Islet of Langerhans (tissue), 1 donor: ENCODE data around the gene B3GALNT1.

ENCODE experiments used
- FAIRE-seq: peaks from one replicate; lab custom pipeline; 2011; peaks lifted over from hg19 to GRCh38; lab: Jason Lieb, UNC

B3GALNT1 gene, protein sequence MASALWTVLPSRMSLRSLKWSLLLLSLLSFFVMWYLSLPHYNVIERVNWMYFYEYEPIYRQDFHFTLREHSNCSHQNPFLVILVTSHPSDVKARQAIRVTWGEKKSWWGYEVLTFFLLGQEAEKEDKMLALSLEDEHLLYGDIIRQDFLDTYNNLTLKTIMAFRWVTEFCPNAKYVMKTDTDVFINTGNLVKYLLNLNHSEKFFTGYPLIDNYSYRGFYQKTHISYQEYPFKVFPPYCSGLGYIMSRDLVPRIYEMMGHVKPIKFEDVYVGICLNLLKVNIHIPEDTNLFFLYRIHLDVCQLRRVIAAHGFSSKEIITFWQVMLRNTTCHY

DNA sequence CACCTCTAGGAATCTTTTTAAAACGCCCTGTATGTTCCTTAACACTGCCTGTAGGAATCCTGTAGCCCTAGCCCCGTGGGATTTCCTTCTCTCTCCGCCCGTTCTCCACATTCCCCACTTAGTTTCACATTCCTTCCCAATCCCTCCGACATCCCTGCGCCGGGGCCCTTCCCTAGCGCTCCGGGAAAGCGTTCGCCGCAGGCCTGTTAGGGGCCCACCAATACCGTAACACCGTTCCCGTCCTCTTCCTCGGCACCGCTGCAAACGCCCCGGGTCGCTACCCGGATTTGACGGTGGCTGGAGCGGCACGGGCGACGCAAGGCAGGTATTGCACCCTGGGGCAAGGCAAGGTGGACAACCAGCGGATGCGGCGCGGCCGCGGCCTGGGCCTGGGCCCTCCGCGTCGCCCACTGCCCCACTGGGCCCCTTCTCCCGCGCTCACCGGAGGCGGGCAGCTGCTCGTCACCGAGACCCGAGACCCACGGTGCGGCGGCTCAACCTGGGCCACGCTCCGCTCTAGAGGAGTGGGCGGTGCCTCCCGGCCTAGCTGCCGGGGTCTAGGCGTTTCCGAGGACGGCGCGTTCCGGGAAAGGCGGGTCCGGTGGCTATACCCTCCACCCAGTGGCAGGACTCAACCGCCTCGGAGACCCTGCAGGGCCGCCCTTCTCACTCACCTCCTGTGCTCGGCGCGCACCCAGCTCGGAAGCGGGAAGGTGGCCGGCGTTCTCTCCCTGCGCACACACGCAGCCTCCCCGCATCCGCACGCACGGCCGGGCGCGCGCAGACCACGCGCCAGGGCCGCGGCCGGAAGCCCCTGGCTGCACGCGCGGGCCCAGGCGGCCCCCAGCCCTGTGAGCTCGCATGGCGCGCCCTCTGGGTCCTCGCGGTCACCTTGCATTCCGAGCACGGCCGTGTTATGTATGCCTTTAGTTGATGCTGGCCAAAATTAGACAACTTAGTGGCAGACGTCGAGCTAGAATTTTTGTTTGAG lies at the start of gene B3GALNT1:
B3GALNT1 (minus strand) TSS at position 789 of the 991 bp plus-strand sequence. CDS start 18,595 bp downstream, outside the sequence.
- no peak for FAIRE-seq

DNA sequence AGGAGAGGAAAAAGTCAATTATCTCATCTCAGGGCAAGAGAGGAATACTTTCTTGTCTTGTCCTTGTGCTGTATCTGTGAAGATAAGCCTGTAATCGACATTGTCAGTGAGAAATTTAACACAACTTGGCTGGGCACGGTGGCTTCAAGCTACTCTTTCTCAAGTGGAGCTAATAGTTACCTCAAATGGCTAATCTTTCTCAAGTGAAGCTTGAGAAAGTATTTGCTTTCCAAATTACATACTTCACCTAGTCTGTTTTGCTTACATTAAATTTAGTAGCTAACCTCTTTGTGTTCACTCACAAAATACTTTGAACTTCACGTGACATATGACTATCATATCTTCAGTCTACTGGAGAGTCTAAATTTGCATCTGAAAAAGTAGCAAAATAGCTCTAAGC lies 48.3 kb upstream of the B3GALNT1 start:
- no peak for FAIRE-seq

DNA sequence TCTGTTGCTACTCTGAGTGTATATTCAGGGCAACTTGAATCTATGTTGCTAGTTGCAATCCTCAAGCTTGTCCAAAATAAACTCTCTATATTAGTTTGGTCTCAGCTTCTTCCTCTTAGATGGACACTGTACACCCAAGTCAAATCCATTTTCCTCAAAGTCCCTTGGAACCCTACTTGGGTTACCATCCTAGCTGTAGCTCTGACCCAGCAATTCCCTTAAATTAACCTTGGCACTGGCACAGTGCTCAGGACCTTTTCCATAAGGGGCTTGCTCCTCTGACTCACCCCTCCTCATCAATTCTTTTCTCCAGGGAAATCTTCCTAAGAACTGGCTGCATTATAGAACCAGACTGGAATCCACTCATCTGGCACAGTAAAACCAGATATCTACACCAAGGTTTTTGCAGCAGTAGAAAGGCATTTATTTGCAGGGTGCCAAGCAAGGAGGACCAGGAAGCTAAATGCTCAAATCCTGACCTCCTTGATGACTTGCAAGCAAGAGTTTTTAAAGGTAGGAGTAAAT lies 44.9 kb upstream of the B3GALNT1 start:
- FAIRE-seq, result no peak

DNA sequence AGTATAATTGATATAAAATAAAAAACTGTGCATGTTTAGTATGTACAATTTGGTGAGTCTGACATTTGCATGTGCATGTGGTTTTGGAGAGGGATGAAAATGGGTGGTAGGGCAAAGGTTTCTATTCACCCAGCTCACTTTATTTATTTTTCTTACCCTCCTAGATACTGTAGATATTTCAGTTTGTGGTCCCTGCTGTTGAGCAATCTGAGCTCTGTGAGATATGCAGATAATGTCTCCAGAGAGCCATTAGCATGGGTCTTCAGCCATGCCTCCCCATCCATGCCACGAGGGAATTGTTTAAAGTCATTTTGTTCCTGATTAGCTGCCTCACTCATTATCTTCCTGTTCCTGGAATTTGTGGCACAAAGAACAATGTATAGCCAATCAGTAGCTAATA lies 44.4 kb upstream of the B3GALNT1 start:
- FAIRE-seq, result no peak

DNA sequence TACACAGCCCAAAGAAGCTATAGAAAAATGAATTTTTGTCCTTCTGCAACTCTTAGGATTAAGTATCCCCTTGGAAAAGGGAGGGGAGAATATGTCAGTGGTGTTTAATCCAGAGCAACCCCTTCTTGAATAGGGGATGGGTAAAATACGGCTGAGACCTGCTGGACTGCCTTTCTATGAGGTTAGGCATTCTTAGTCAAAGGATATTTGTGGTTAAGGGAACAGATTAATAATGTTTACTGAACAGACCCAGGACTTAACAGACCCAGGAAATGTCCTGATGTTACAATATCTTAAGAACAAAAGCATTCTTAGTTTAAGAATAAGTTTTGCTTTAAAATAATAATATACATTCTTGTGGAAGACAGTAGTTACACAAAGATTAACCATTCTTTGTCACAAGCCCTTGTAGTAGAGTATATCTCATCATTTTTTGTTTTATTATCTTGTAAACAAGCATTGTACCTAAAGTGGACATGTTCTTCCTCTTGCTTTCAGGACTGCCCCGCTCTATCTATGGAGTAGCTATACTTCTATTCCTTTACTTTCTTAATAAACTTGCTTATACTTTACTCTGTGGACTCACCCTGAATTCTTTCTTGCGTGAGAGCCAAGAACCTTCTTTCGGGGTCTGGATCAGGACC lies 43.8 kb upstream of the B3GALNT1 start:
- no peak for FAIRE-seq

DNA sequence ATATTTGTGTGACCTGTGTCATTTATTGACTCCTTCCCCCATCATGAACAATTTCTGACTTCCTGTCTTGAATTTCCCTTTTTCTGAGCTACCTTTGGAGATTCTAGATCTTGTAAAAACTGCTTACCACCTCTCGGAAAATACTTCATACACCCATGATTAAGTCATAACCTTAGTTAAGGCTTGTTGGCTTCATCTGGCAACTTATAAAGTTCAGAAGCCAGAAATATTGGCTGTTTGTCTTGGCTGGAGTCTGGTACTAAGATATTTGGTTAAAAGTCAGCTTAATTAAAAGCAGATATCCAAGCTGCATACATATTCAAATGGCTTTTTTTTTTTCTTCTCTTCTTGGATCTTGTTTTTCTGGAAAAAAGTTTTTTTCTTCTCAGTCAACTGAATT lies 37.3 kb upstream of the B3GALNT1 start:
- no peak for FAIRE-seq

DNA sequence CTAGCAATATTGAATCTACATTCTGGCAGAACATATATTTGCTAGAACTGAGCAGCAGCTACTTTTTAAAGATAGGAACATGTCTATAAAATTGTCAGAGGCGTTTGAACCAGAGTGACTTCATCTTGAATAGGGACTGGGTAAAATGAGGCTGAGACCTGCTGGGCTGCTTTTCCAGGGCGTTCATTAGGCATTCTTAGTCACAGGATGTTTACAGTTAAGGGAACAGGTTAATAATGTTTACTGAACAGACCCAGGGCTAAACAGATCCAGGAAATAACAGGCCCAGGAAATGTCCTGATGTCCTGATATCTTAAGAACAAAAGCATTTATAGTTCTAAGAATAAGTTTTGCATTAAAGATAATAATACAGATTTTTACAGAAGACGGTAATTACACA lies 34.5 kb upstream of the B3GALNT1 start:
- FAIRE-seq, result no peak

DNA sequence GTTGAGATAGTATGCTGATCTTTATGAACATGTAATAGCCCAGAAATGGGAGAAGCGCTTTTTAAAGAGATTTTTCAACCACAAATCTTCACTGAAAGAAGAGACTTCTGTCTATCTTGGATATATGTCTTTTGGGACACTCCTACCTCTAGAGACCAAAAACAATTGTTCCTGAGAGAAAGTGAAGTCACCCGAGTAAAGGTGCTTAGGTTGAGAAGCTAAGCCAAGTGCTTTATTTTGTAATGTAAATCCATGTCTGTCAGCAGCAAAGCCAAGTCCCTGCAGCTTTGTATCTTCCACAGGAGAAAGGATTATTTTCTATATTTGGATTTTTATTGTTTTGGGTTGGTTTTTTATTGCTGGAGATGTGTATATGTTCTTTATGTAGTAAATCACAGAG lies 32.1 kb upstream of the B3GALNT1 start:
- no peak for FAIRE-seq

DNA sequence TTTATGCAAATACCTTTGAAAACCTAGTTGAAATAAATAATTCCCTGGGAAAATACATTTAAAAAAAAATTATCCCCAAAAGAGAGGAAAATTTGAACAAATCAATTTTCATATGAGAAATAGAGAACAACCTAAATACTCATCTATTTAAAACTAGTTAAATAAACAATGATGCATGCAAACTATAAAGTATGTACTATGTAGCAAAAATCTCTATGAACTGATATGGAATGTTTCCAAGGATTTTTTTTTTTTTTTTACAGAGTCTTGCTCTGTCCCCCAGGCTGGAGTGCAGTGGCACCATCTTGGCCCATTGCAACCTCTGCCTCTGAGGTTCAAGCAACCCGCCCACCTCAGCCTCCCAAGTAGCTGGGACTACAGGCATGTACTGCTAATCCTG lies 27.2 kb upstream of the B3GALNT1 start:
- no peak for FAIRE-seq

DNA sequence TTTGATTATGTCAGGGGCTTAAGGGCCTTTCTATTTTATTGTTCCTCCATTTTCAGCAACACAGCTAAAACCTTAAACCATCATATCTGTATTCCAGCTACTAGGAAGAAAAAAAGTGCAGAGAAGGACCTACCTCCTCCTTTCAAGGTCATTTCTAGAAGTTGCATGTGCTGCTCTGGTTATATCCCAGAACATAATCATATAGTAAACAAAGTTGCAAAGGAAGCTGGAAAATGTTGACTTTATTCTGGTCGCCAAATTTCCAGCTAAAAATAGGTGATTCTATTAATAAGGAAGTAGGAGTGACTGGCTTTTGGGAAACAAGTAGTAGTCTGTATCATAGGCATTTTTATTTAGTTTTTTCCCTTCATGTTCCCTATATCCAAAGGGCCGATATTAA lies 21.3 kb upstream of the B3GALNT1 start:
- no peak for FAIRE-seq

DNA sequence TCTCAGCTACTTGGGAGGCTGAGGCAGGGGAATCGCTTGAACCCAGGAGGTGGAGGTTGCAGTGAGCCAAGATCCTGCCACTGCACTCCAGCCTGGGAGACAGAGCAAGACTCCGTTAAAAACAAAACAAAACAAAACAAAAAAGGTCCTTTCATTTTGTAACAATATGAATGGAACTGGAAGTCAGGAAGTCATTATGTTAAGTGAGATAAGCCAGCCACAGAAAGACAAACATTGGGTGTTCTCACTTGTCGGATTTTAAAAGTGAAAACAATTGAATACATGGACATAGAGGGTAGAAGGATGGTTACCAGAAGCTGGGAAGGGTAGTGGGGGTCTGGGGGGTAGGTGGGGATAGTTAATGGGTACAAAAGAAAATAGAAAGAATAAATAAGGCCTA lies 12.5 kb upstream of the B3GALNT1 start:
- FAIRE-seq, result no peak

DNA sequence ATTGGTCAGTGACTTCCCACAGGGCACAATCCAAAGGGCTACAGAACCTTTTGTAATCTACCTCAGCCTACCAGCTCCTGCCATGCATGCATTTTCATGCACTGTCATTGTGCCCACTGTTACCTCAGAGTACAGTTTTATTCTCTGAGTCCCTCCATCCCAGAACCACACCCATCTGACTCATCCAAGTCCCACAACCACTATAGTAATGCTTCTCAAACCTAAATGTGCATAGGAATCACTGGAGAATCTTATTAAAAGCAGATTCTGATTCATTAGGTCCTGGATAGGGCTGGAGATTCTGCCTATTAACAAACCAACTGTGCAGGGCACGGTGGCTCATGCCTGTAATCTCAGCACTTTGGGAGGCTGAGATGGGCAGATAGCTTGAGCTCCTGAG lies 3.7 kb upstream of the B3GALNT1 start:
- FAIRE-seq, result no peak

DNA sequence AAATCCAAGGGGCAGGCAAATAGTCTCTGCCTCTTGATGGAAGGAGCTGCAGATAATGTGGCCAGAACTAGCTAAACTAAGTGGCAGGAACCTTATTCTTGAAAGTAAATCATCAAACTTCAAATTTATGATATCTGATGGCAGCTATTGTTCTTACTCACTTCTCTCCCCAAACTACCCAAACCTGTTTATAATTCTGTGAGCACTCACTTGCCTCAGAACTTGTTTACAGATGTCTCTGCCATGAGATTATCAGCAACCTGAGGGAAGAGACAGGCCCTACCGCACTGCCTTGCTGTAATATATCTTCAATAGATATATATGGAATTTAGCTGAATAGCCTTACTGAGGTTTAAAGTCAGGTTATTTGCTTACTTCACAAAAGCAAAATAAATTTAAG lies 2.2 kb upstream of the B3GALNT1 start:
- FAIRE-seq, result no peak

DNA sequence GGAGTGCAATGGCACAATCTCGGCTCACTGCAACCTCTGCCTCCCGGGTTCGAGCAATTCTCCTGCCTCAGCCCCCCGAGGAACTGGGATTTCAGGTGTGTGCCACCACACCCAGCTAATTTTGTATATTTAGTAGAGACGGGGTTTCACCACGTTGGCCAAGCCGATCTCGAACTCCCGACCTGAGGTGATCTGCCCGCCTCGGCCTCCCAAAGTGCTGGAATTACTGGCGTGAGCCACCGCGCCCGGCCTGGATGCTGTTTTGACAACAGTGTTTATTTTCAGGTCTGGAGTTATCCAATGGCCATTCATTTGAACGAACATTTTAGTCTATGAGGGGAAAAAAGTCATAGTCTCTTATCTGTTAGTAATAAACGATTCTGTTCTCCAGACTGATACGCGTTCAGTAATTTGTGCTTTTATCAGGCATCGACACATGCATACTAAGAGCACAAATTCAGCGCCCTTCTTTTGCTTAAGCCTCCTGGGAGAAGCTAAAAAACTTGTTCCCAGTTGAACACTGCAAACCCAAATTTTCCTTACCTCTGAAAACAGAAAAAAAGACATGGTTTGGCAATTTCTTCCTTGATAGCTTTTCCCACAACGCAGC lies 1.3 kb downstream of the B3GALNT1 start:
- FAIRE-seq, result no peak

DNA sequence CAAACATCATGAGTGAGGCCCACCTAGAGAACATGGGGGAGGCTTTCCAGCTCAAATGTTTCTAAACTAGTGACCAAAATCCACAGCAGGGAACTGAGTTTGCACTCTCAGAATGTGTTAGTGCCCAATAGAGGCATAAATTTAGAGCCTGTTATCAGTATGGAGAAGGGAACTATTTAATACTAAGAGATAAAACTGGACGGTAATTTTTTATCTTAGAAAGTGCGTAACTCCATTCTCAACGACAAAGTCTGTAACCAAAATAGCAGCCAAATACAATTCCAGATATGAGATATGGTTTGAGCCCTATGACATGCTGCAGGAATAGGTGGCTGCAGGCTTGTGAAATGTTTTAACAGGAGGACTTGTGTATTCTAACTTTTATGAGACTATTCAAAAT lies 3.5 kb downstream of the B3GALNT1 start:
- FAIRE-seq, result no peak

DNA sequence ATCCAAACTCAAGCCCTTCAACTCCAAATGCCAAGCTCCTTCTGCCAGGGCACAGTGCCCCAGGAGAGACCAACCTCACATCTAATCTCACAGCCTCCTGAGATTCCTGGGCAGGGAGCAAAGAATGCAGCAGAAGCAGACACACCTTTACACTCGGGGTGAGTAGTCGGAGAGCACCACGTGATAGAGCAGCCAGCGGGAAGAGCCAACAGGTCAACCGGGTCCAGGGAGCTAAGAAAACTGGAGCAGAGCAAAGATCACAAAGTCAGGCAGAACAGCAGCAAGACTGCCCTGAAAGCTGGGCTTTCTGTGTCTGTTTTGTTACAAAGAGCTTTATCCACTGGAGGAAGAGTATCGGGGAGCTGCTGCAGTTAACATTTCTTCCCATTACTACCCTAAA lies 4.2 kb downstream of the B3GALNT1 start:
- no peak for FAIRE-seq

DNA sequence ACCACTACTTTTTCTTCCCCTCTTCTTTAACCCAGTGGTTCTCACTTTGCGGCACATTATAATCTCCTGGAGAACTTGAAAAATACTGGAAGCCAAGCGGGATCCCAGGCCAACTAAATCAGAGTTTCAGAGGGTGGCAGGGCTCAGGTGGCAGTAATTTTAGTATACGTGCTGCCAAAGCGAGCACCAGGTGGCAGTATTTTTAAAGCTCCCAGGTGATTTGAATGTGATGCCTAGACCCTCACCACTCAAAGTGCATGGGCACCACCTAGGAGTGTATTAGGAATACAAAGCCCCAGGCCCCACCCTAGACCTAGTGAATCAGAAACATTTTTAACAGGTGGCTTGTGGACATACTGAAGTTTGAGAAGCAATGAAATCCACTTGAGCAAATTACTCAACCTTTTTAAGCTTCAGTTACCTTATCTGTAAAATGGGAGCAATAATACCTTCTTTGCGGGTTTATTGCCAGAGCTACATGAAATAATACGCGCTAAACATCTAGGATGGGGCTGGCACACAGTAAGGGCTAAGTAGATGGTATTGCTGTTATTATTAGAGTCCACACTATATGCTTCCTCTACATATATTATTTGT lies 8.3 kb downstream of the B3GALNT1 start:
- no peak for FAIRE-seq

DNA sequence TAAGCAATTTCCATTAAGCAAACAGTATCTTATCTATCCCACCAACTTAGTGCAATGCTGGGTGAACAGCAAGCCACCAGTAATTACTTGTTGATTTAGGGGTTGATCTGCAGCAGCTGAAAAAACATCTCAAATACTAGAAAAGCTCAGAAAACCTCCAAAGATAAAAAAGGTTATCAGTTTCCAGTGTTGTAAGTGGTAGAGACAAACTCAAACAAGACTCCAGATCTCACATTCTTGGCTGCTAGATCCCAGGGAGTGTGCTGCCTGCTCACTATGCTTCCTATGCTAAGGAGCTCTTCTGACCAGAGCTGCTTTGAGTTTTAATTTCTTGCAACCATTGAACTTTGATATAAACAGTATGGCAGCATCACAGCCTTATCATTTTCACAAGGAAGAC lies 11.3 kb downstream of the B3GALNT1 start:
- no peak for FAIRE-seq

DNA sequence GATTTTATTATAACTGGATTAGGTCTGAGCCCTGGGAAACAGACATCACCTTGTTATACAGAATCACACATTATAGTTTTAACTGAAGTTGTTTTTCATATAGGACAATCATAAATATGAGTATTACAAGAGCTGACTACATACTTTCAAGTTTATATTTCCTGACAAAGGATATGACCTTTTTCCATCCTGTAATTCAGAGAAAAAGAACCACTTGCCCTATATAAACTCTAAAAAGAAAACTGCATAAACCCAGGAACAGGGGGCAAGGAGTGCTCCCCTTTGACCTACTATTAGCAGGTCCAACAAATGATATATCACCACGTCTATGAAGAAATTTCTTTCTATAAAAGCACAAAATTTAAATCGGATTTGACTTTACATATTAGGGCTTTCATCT lies 20.9 kb downstream of the B3GALNT1 start:
- FAIRE-seq, result no peak

DNA sequence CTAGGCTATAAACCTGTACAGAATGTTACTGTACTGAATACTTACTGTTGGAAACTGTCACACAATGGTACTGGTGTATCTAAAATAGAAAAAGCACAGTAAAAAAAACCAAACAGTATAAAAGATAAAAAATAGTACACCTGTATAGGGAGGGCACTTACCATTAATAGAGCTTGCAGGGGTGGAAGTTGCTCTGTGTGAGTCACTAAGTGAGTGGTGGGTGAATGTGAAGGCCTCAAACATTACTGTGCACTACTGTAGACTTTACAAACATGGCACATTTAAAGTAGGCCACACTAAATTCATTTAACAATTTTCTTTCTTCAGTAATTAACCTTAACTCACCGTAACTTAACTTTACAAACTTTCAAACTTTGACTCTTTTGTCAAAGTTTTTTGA lies 22.0 kb downstream of the B3GALNT1 start:
- FAIRE-seq, result no peak

DNA sequence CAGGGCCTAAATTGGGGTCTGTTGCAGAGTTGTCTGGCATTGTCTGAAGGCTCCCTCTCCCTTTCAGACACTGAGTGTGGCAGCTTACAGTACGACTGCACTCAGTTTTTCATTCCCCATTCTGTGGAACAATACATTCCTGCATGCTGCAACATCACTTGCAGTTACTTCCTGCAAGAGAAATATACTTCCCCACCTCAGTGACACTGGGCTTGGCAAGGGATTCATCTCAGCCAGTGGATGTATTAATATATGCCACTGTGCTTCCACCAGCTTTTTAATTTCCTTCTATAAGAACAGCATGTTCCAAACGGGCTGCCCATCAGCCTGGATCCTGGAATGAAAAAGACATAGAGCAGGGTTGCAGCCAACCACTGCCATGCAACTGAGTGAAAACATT lies 23.1 kb downstream of the B3GALNT1 start:
- FAIRE-seq, result no peak

DNA sequence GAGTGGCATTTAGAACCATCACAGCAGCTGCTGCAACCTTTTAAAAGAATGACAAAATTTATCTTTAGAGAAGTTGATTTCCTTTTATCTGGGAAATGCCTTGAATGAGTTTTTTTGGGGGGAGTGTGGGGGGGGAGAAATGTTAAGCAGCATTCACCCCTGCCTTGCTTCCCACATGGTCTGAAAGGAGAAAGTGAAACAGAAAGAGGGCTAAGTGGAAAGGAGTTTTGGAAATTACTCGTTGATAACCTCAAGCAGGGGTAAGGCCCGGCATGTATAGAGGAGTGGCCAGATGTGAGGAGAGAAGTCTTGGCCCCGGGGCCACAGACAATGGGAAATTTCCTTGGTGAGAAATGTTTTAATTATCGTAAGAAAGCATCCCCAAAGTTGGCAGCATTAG lies 23.5 kb downstream of the B3GALNT1 start:
- no peak for FAIRE-seq
